ENCODE measurements around the gene NIN. TPM values are rescaled to one million over a fixed set of nuclear protein-coding genes. Genes with fewer than 3 reads are reported as not detected.

The NIN gene
- total RNA-seq, 1 experiment from 2014 or later, result 7.1 TPM

- no peaks in the 10 kb centered on the region for H3K9me3 ChIP-seq
- DNase-seq, result no peak
- H3K36me3 ChIP-seq, result no peaks in the 10 kb centered on the region
- H3K27me3 ChIP-seq, result no peaks in the 10 kb centered on the region
- no peak overlapping the region for H3K4me3 ChIP-seq
Observed at GRCh38 chr14:50806241-50806933, 24.6 kb downstream of the NIN start.

GRCh38 chr14:50805396-50805795, 25.6 kb downstream of the NIN start:
- no peak for DNase-seq
- no peak overlapping the region for H3K4me3 ChIP-seq
- H3K27me3 ChIP-seq, result no peaks in the 10 kb centered on the region
- H3K36me3 ChIP-seq, result no peaks in the 10 kb centered on the region
- no peaks in the 10 kb centered on the region for H3K9me3 ChIP-seq

- Histone ChIP-seq H3K27me3 (no peaks in the 10 kb centered on the region), H3K4me3 (no peak overlapping the region), H3K36me3 (no peaks in the 10 kb centered on the region), H3K9me3 (no peaks in the 10 kb centered on the region)
- no peak for DNase-seq
Observed at GRCh38 chr14:50804181-50804721, 26.7 kb downstream of the NIN start.

GRCh38 chr14:50801706-50802105, 29.3 kb downstream of the NIN start:
- no peaks in the 10 kb centered on the region for H3K27me3 ChIP-seq
- DNase-seq, result no peak
- H3K4me3 ChIP-seq, result no peak overlapping the region
- no peaks in the 10 kb centered on the region for H3K9me3 ChIP-seq
- no peaks in the 10 kb centered on the region for H3K36me3 ChIP-seq

- H3K27me3 ChIP-seq, result no peaks in the 10 kb centered on the region
- no peak overlapping the region for H3K4me3 ChIP-seq
- no peaks in the 10 kb centered on the region for H3K9me3 ChIP-seq
- no peak for DNase-seq
- no peaks in the 10 kb centered on the region for H3K36me3 ChIP-seq
Observed at GRCh38 chr14:50800032-50800431, 30.9 kb downstream of the NIN start.

- DNase-seq, result no peak
- Histone ChIP-seq H3K9me3 (no peaks in the 10 kb centered on the region), H3K4me3 (no peak overlapping the region), H3K36me3 (no peaks in the 10 kb centered on the region), H3K27me3 (no peaks in the 10 kb centered on the region)
Observed at GRCh38 chr14:50798048-50798421, 32.9 kb downstream of the NIN start.

- H3K36me3 ChIP-seq, result no peaks in the 10 kb centered on the region
- DNase-seq, result no peak
- H3K9me3 ChIP-seq, result no peaks in the 10 kb centered on the region
- no peaks in the 10 kb centered on the region for H3K27me3 ChIP-seq
- H3K4me3 ChIP-seq, result no peak overlapping the region
Observed at GRCh38 chr14:50797250-50798047, 33.5 kb downstream of the NIN start.

GRCh38 chr14:50796390-50796789, 34.6 kb downstream of the NIN start:
- no peak for DNase-seq
- H3K27me3 ChIP-seq, result no peaks in the 10 kb centered on the region
- H3K9me3 ChIP-seq, result no peaks in the 10 kb centered on the region
- H3K4me3 ChIP-seq, result no peak overlapping the region
- H3K36me3 ChIP-seq, result no peaks in the 10 kb centered on the region

GRCh38 chr14:50795909-50796308, 35.1 kb downstream of the NIN start:
- Histone ChIP-seq H3K27me3 (no peaks in the 10 kb centered on the region), H3K4me3 (no peak overlapping the region), H3K36me3 (no peaks in the 10 kb centered on the region), H3K9me3 (no peaks in the 10 kb centered on the region)
- DNase-seq, result no peak

GRCh38 chr14:50795142-50795541, 35.8 kb downstream of the NIN start:
- H3K4me3 ChIP-seq, result no peak overlapping the region
- no peaks in the 10 kb centered on the region for H3K27me3 ChIP-seq
- no peaks in the 10 kb centered on the region for H3K36me3 ChIP-seq
- no peaks in the 10 kb centered on the region for H3K9me3 ChIP-seq
- no peak for DNase-seq

- Histone ChIP-seq H3K4me3 (no peak overlapping the region), H3K27me3 (no peaks in the 10 kb centered on the region), H3K9me3 (no peaks in the 10 kb centered on the region), H3K36me3 (no peaks in the 10 kb centered on the region)
- DNase-seq, result no peak
Observed at GRCh38 chr14:50794068-50794645, 36.8 kb downstream of the NIN start.

GRCh38 chr14:50792634-50793068, 38.3 kb downstream of the NIN start:
- Histone ChIP-seq H3K9me3 (no peaks in the 10 kb centered on the region), H3K36me3 (no peaks in the 10 kb centered on the region), H3K27me3 (no peaks in the 10 kb centered on the region), H3K4me3 (no peak overlapping the region)
- DNase-seq, result no peak

GRCh38 chr14:50792051-50792477, 38.9 kb downstream of the NIN start:
- no peak overlapping the region for H3K4me3 ChIP-seq
- no peaks in the 10 kb centered on the region for H3K36me3 ChIP-seq
- H3K27me3 ChIP-seq, result no peaks in the 10 kb centered on the region
- no peak for DNase-seq
- H3K9me3 ChIP-seq, result no peaks in the 10 kb centered on the region

- H3K9me3 ChIP-seq, result no peaks in the 10 kb centered on the region
- H3K27me3 ChIP-seq, result no peaks in the 10 kb centered on the region
- H3K4me3 ChIP-seq, result no peak overlapping the region
- DNase-seq, result no peak
- no peaks in the 10 kb centered on the region for H3K36me3 ChIP-seq
Observed at GRCh38 chr14:50791201-50791600, 39.8 kb downstream of the NIN start.

- no peaks in the 10 kb centered on the region for H3K9me3 ChIP-seq
Observed at GRCh38 chr14:50790589-50790988, 40.4 kb downstream of the NIN start.

GRCh38 chr14:50786751-50787464, 44.1 kb downstream of the NIN start:
- Histone ChIP-seq H3K36me3 (no peaks in the 10 kb centered on the region), H3K9me3 (no peaks in the 10 kb centered on the region)

More at GRCh38 chr14:50790589-50790988, 40.4 kb downstream of the NIN start:
- Histone ChIP-seq H3K4me3 (no peak overlapping the region), H3K36me3 (no peaks in the 10 kb centered on the region), H3K27me3 (no peaks in the 10 kb centered on the region)
- DNase-seq, result no peak

More at GRCh38 chr14:50786751-50787464, 44.1 kb downstream of the NIN start:
- Histone ChIP-seq H3K4me3 (no peak overlapping the region), H3K27me3 (no peaks in the 10 kb centered on the region)
- no peak for DNase-seq

Data from MG63 (cell line).